ENCODE results near the gene SNX8. TPM values are rescaled to one million over a fixed set of nuclear protein-coding genes. Genes with fewer than 3 reads are reported as not detected.

The SNX8 gene
- total and polyA plus RNA-seq, 2 of the 8 experiments (the other 6 are each of a cell fraction or from before 2014, with no cell fraction given), result 46.2 to 70.8 TPM

GRCh38 chr7:2271273-2272026 is 42.8 kb downstream of the SNX8 start:
- H3K36me3 ChIP-seq (ENCODE audit: control insufficient read depth in 2 of 4, insufficient read depth in 4 of 4, low read length in 3 of 4), result peaks cover 0 to 9% (median 4%) of the 10 kb centered on the region in 4 experiments; a peak in 2 of 8 replicates
- no peak overlapping the region for H3K23ac ChIP-seq (ENCODE audit: insufficient read length)
- no peak overlapping the region for H3K14ac ChIP-seq (ENCODE audit: insufficient read length)
- H4K20me1 ChIP-seq (replicated peaks in 1 of 2; ENCODE audit: control insufficient read depth in 1 of 2, insufficient read depth in 2 of 2, low read length in 2 of 2), result peaks cover 0 to 2% of the 10 kb centered on the region in 2 experiments
- no peak overlapping the region for H4K5ac ChIP-seq (ENCODE audit: insufficient read length, low read depth, low read length)
- H2BK15ac ChIP-seq (ENCODE audit: low read length), result no peak overlapping the region
- no peak overlapping the region for H3K27ac ChIP-seq (ENCODE audit: low read depth, low read length)
- peak overlapping the region; percentile 15; the same call in 1 of the 2 replicates for H4K8ac ChIP-seq (ENCODE audit: extremely low read depth, insufficient read depth, low read length)
- H2AFZ ChIP-seq (ENCODE audit: low read length), result no peak overlapping the region
- no peak overlapping the region for H3K9ac ChIP-seq (replicated peaks in 1 of 4; ENCODE audit: extremely low read depth in 1 of 4, low read depth in 3 of 4, low read length in 3 of 4)
- DNase-seq (ENCODE audit: low read depth in 1 of 2, low spot score in 2 of 2) (no peak), FAIRE-seq (no peak)
- no peaks in the 10 kb centered on the region for H3K79me2 ChIP-seq (ENCODE audit: control insufficient read depth in 1 of 2, insufficient read depth in 2 of 2, low read length in 2 of 2)
- H2BK5ac ChIP-seq (ENCODE audit: low read depth, low read length), result no peak overlapping the region
- H3K79me1 ChIP-seq (ENCODE audit: low read depth, low read length), result no peaks in the 10 kb centered on the region
- no peak overlapping the region for H2AK5ac ChIP-seq (ENCODE audit: low read depth, low read length)
- peak overlapping the region; percentile 29; the same call in 1 of the 2 replicates for H2BK12ac ChIP-seq (ENCODE audit: low read depth, low read length)
- no peak overlapping the region for H3K18ac ChIP-seq (ENCODE audit: extremely low read depth, low read length)
- POLR2A ChIA-PET (ENCODE audit: partially characterized antibody), result interaction anchor here (0.6 to 1.6 kb wide), 3 partner anchors 14 to 39 kb away, joined by 3 read pairs; partner anchors contain the start of genes MRM2 and NUDT1
- H4K91ac ChIP-seq (replicated peaks; ENCODE audit: insufficient read length, low read length), result no peak overlapping the region
- no peak overlapping the region for H3K4me3 ChIP-seq (ENCODE audit: extremely low read depth in 1 of 4, insufficient read depth in 2 of 4, low read depth in 3 of 4, low read length in 4 of 4)
- no peak overlapping the region for H3K4ac ChIP-seq (replicated peaks; ENCODE audit: insufficient read length, low read depth, low read length)
- H2BK20ac ChIP-seq (ENCODE audit: low read length), result no peak overlapping the region
- WGBS, 2 experiments (ENCODE audit: extremely low coverage in 1 of 2, insufficient coverage in 1 of 2, insufficient read length in 1 of 2, insufficient replicate concordance in 2 of 2, low coverage in 1 of 2, low lambda C conversion rate in 2 of 2, missing lambda C conversion rate in 1 of 2), result 95% methylated on average over 27 of the region's 27 CpGs; no CpG with 5 or more reads in 1 of the 2 experiments
- no peaks in the 10 kb centered on the region for H3K23me2 ChIP-seq (ENCODE audit: low read depth, low read length)
- H2BK120ac ChIP-seq (replicated peaks; ENCODE audit: low read depth, low read length), result no peak overlapping the region
- H3K4me2 ChIP-seq (ENCODE audit: insufficient read depth in 1 of 2, low read depth in 2 of 2, low read length in 2 of 2), result no peak overlapping the region
- no peaks in the 10 kb centered on the region for H3K27me3 ChIP-seq (replicated peaks in 1 of 4; ENCODE audit: control insufficient read depth in 3 of 4, extremely low read depth in 1 of 4, insufficient read depth in 3 of 4, low read length in 3 of 4)
- CTCF ChIA-PET (ENCODE audit: partially characterized antibody), result no interaction called here
- H3K9me3 ChIP-seq (ENCODE audit: insufficient read depth in 2 of 2, low read depth in 1 of 2, low read length in 1 of 2), result no peaks in the 10 kb centered on the region; a peak in 1 of 4 replicates
- H3K56ac ChIP-seq (replicated peaks; ENCODE audit: insufficient read length, low read depth, low read length), result no peak overlapping the region
- H3K4me1 ChIP-seq (replicated peaks in 1 of 4; ENCODE audit: control insufficient read depth in 3 of 4, insufficient read depth in 4 of 4, low read length in 3 of 4), result peaks cover 0 to 12% (median 6%) of the 10 kb centered on the region in 4 experiments; a peak in 6 of 7 replicates
- TF ChIP-seq SP4 (IDR thresholded peaks at IDR 0.05; ENCODE audit: low read length) (no peak), BCL11A (IDR thresholded peaks at IDR 0.05; ENCODE audit: low read depth in 2 of 2, low read length in 2 of 2) (no peak), POU5F1 (IDR thresholded peaks at IDR 0.05; ENCODE audit: low read depth, low read length) (no peak), TCF12 (IDR thresholded peaks at IDR 0.05; ENCODE audit: low read depth, low read length) (no peak), MAX (IDR thresholded peaks at IDR 0.05) (no peak)
